GM19455 (cell line): ENCODE measurements around the gene SLC1A7.
"Not testable (repeated sequence)": the region's sequence is repeated elsewhere in the genome, so short reads cannot be mapped to it uniquely, and the experiment has no call there.

ENCODE experiments used
- ATAC-seq: cut with Tn5 transposase; IDR thresholded peaks from one replicate; pipeline ENCODE4 v1.9.1; 2021; ENCODE audit not compliant: unreplicated experiment

SLC1A7 gene

GRCh38 chr1:53142226-53142853 lies at the start of gene SLC1A7:
SLC1A7 (minus strand) TSS chr1:53142638; CDS start chr1:53142449, 189 bp downstream.
- no peak for ATAC-seq

GRCh38 chr1:53190210-53190611 lies 47.8 kb upstream of the SLC1A7 start:
- ATAC-seq: no peak

DNA sequence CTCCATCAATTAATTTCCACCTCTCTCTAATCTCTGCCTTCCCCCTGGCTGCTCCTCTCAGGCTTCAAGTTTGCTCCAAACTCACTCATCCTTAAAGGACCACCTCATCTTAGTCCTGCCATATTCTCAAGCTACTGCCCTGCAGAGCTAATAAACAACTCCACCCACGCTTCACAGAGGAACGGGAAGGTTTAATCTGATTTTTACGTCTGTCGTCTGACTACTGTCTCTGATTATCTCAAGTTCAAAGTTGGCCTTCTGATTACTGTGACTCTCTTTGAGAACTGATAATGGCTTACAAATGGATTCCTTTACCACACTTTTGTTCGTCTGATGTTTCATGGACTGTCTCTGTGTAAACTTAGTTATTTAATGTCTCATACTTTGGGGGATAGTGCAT lies 46.6 kb upstream of the SLC1A7 start:
- ATAC-seq: no peak

DNA sequence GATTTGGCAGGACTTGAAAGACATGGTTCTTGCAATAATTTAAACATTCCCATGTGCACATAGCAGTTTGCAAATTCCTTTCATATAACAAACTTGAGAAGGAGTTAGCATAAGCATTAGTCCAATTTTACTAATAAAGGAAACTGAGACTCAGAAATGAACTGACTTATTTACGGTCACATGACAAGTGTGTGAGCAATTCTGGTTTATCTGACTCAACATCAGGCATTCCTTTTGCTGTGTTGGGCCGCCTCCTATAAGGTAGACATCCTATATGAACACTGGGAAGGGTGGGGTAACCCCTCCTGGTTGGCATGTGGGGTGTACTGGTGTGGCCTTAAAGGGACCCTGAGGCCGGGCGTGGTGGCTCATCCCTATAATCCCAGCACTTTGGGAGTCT lies 45.7 kb upstream of the SLC1A7 start:
- ATAC-seq: no peak

- no peak for ATAC-seq
Measured at GRCh38 chr1:53187401-53187800, 45.0 kb upstream of the SLC1A7 start.

- ATAC-seq: no peak
Measured at GRCh38 chr1:53186533-53186932, 44.1 kb upstream of the SLC1A7 start.

GRCh38 chr1:53185955-53186297 lies 43.5 kb upstream of the SLC1A7 start:
- not testable (repeated sequence) for ATAC-seq

DNA sequence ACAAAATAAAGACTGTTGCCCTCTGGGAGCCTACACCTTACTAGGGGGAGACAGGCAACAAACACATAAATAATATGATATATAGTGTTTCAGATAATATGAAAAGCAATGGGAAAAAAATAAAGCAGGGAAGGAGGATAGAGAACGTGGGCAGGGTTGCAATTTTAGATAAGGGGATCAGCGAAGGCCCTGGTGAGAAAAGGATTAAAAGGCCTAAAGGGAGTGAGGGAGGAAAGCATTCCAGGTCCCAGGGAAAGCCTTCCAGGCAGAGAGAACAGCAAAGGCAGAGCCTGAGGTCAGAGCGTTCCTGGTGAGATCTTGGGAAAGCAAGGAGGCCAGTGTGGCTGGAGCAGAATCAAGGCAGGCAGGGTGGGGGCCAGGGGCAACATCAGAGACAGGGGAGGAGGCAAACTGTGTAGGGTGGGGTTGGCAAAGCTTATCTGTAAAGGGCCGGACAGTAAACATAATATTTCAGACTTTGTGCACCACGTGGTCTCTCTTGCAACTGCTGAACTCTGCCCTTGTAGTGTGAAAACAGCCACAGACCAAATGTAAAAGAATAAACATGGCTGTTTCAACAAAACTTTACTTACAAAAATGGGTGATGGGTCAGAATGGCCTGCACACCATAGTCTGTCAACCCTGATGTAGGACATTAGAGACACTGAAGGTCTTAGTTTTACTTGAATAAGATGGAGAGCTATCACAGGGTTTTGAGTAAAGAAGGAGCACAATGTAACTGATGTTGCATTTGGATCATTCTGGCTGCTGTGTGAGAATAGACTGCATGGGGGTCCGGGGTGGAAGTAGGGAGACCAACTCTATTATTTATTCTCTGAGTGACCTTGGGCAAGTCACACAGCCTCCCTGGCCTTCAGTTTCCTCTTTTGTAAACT lies 40.9 kb upstream of the SLC1A7 start:
- ATAC-seq: no peak

- ATAC-seq: no peak
Measured at GRCh38 chr1:53182716-53183094, 40.3 kb upstream of the SLC1A7 start.

- ATAC-seq: no peak
Measured at GRCh38 chr1:53182111-53182593, 39.7 kb upstream of the SLC1A7 start.

DNA sequence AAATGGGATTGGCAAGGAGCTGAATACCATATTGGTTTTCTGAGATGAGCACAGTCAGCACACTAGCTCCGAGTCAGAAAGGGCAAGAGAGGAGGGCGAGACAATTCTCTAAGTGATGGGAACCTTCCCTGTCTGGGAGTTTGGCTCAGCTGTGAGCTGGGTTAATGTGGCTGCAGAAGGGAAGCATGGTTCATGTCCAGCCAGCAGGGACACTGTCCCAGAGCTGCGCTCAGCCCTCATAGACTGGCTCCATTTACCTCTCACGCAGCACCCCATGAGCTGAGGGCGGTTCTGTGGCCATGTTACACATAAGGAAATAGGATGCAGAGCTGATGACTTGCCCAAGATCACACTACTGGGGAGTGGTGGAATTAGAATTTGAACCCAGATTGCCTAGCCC lies 38.5 kb upstream of the SLC1A7 start:
- ATAC-seq: no peak

- no peak for ATAC-seq
Measured at GRCh38 chr1:53180226-53180625, 37.8 kb upstream of the SLC1A7 start.

GRCh38 chr1:53176452-53177208 lies 34.2 kb upstream of the SLC1A7 start:
- no peak for ATAC-seq

- no peak for ATAC-seq
Measured at GRCh38 chr1:53174971-53175913, 32.8 kb upstream of the SLC1A7 start.

- no peak for ATAC-seq
Measured at GRCh38 chr1:53172426-53173128, 30.1 kb upstream of the SLC1A7 start.

DNA sequence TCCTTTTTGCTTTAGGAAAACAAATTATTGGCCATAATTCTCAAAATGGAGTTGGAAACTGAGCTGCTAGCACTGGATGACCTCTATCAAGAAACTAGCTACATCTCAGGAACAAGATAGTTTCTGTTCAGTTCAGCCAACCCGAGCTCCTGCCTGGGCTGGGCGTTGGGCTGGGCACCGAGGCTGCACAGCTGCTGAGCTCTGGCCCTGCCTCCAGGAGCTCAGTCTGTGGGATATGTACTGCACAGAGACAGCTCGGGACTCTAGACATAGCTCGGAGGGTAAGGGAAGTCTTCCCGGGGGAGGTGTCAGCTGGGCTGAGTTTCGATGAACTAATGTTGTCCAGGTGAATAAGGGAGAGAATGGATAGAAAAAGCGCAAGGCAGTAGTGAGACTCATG lies 24.5 kb upstream of the SLC1A7 start:
- ATAC-seq: no peak

- no peak for ATAC-seq
Measured at GRCh38 chr1:53166366-53166765, 23.9 kb upstream of the SLC1A7 start.

DNA sequence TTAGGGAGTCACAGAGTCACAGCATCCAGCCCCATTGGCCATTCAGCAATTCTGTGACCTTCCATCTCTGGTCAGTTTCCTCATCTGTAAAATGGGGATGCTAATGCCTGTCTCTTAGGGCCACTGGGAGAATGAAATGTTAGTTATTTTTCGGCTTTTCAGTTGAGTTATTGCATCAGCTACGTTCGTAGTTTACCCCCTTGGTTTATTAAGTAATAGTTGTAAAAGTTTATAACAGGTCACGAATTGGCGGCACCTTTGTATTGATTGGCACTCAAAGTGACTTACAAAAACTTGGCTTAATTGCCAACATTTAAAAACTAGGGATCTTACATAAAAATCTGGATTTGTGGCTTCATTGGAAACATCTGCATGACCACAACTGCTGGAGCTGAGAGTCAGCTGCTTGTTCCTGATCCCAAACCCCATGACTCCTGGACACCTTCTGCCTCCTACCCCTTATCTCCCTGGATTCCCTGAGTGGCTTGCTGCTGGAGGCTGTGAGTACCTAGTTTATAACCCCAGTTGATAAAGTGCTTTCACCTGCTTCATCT lies 23.0 kb upstream of the SLC1A7 start:
- no peak for ATAC-seq

DNA sequence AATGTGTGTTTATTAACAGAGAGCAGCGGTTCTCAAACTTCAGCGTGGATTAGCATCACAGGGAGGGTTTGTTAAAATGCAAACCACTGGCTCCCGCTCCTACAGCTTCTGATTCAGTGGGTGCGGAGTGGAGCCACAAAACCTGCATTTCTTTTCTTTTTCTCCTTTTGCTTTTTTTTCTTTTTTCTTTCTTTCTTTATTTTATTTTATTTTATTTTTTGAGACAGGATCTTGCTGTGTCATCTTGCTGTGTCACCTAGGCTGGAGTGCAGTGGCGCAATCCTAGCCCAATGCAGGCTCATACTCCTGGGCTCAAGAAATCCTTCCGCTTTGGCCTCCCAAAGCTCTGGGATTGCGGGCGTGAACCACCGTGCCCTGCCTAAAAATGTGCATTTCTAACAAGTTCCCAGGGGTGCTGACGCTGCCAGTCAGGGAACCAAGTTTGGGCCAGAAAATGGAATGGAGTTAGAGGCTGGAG lies 20.9 kb upstream of the SLC1A7 start:
- ATAC-seq: no peak

DNA sequence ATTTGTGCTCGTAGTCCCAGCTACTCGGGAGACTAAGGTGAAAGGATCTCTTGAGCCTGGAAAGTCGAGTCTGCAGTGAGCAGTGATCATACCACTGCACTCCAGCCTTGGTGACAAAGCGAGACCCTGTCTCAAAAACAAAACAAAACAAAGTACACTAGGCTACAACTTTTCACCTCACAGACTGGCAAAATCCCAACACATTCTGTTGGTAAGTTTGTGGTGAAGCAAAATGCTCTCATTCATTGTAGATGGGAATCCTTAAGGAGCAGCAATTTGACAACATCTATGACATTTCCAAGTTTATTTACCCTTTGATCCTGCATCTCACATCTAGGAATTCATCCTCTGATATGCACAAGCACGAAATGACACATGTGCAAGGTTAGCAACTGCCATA lies 20.2 kb upstream of the SLC1A7 start:
- no peak for ATAC-seq
